Activated CD4-positive, CD25-positive, alpha-beta regulatory T cell treated with anti-CD3 and anti-CD28 coated beads, Interleukin-2, amount 50 U/mL, for 72 hours (primary cell): ENCODE measurements around the gene VWA5A.
"Not testable (repeated sequence)": the region's sequence is repeated elsewhere in the genome, so short reads cannot be mapped to it uniquely, and the experiment has no call there.

ENCODE experiments used
- DNase-seq: peaks from one replicate; pipeline ENCODE4 v3.0.0; 2021

The VWA5A gene

GRCh38 chr11:124093330-124093729, 21.9 kb upstream of the VWA5A start:
- no peak for DNase-seq

- no peak for DNase-seq
These were observed 20.5 kb upstream of the VWA5A start for GRCh38 chr11:124094731-124095130.

DNA sequence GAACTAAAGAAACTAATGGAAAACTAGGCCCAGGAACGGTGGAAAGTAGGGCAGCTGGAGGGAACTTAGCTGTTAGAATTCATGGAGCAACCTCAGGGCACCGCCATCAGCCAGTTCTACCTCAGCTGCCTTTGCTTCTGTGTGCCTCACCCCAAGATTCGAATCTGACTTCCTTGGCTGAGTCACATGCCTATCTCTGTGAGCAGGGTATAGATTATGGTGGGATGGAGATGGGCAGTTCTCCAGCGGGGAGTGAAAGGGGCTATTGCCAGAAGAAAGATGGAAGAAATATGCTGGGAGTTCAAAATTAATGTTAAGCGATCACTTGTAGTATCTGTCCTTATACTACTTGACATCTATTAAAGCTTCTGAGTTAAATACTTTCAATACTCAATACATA, 18.9 kb upstream of the VWA5A start:
- no peak for DNase-seq

DNA sequence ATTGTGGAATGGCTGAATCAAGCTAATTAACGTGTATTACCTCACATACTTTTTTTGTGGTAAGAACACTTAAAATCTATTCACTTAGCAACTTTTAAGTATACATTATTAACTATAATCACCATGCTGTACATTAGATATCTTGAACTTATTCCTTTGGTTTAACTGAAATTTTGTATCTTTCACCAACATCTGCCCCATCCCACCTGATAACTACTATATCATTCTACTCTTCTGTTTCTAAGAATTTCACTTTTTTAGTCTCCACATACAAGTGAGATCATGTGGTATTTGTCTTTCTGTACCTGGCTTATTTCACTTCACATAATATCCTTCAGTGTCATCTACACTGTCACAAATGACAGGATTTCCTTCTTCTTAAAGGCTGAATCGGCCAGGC, 17.1 kb upstream of the VWA5A start:
- no peak for DNase-seq

DNA sequence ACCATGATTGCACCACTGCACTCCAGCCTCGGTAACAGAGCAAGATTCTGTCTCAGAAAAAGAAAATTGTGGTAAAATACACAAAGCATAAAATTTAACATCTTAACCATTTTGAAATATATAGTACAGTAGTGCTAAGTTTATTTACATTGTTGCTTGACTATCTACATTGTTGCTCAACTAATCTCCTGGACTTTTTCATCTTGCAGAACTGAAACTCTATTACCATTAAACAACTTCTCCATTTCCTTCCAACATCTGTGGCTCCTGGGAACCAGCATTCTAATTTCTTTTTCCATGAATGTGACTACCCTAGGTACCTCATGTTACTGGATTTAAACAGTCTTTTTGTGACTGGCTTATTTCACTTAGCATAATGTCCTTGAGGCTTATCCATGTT, 13.5 kb upstream of the VWA5A start:
- no peak for DNase-seq

DNA sequence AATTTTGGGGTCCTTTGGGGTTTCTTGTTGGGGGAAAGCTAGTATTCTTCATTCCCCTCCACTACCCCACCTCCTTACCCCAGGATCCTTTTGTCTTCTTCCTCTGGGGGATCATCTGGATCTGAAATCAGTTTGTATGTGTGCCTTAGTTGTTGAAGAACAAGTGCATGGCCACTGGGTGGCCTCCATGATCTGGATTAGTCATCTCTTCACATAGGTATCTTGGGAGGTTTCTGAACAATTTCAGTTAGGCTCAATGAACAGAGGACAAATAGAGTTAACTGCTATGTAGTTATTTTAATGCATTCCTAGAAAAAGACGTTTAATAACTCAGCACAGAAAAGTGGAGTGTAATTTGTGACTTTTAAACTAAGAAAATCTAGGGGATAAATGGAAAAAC, 7.1 kb upstream of the VWA5A start:
- DNase-seq, result no peak

- DNase-seq, result no peak
These were observed 5.9 kb upstream of the VWA5A start for GRCh38 chr11:124109377-124109776.

- no peak for DNase-seq
These were observed 5.0 kb upstream of the VWA5A start for GRCh38 chr11:124110201-124110600.

- DNase-seq, result no peak
These were observed 1.4 kb upstream of the VWA5A start for GRCh38 chr11:124113890-124114289.

DNA sequence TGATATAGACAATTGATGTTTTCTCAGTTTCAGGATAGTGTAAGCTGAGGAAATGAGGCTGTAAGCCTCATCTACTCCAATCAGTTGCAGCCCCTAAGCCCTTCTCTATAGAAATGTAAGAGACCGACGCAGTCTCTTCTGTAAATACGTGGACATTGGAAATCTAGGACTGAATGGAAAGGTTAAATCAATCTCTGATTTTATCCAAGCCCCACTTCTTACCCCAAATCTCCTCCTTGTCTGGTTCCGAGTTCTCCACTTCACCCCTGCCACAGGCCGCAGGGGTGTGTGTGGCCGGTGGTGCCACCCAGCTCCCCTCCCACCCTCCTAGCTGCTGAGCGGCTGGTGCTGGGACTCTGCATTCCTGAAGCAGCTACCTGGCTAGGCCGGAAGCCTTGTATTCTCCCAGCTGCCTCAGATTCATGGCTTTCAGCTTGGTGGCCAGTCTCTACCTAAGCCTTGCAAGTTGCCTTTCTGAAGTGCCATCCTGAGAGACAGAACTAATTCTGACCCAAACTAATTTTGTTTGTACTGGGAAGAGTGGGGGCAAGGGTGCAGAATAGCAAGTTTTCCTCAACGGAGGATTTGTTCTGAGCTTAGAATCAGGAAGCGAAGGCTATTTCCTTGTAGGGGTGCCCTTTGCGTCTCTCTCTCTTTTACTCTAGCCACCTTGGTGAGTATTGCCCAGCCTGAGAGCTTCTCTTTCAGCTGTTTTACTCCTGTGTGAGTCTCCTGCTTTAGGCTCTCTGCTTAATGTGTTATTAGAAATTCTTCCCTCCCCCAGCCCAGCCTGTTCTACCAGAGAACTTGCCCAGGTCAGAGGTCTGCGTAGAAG, 749 bp downstream of the VWA5A start:
- DNase-seq, result no peak

DNA sequence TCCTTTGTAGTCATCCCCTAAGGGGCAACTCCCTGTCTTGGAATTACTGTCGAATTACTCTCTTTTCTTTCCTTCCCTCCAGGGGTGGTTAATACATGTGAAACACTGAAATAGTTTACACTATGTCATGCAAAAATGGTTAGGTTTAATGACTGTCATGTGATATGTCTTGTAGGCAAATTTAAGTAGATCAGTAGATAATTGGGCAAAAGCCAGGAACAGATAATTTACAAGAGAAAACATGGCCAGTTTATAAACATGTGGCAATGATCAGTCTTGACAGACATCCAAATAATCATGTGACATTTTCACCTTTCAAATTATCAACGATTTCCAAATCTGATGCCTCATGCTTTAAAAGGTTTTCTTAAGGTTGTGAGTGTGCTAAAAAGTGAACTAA, 3.9 kb downstream of the VWA5A start:
- DNase-seq, result no peak

DNA sequence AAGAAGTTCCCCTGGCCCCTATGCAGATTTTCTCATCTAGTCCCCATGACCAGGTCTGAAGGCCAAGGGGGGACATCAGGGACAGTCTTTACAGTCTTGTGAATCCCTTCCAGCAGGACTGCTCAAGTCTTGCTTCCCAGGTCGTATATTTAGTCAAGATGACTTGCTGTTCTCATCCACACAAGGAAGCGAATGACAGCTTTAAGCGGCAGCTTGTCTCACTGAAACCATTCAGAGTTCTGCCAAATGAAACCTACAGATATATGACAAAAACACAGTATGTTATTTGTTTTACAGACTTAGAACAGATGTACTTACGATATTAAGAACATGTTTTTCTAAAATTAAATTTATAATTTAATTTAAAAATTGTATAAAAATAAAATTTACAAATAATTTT, 5.6 kb downstream of the VWA5A start:
- no peak for DNase-seq

GRCh38 chr11:124122123-124122522, 6.9 kb downstream of the VWA5A start:
- no peak for DNase-seq

- no peak for DNase-seq
These were observed 8.4 kb downstream of the VWA5A start for GRCh38 chr11:124123622-124124021.

GRCh38 chr11:124127134-124127533, 11.9 kb downstream of the VWA5A start:
- DNase-seq, result not testable (repeated sequence)

- DNase-seq, result no peak
These were observed 27.8 kb downstream of the VWA5A start for GRCh38 chr11:124143034-124143433.

DNA sequence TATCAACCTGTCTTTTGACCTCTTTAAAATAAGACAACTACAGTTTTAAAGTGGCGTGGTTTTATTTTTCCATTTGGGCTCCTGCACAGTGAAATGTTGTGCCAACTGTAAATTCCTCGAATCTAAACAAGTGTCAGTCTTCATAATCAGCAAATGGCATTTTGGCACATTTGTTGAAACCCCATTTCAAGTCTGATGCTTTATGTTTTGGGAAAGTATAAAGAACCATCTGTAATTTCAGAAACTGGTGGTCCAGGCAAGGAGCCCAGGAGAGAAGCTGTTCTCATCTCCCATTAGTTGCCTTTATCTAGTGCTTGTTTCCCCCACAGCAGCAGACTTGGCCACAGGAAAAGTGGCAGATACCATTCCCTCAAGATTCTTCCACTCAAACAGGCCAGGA, 32.7 kb downstream of the VWA5A start:
- no peak for DNase-seq

GRCh38 chr11:124150684-124151083, 35.4 kb downstream of the VWA5A start:
- no peak for DNase-seq

- no peak for DNase-seq
These were observed 37.6 kb downstream of the VWA5A start for GRCh38 chr11:124152770-124153407.

- no peak for DNase-seq
These were observed 38.6 kb downstream of the VWA5A start for GRCh38 chr11:124153821-124154220.

DNA sequence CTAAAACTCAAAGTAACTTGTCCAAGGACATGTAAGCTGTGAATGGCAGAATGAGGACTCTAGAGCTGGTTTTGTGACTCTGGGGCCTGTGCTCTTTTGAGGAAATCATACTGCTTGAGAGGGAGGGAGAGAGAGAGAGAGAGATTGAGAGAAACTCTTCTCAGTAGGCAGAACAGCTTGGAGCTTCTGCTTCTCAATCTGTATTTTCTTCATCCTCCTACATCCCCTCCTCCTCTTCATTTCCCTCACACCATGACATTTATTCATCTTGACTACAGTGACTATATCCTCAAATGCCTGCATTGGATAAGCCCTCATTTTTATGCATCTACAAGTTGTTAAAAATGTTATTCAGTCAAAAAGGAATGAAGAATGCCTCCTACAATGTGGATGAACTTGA, 44.2 kb downstream of the VWA5A start:
- DNase-seq, result no peak

GRCh38 chr11:124160986-124161385, 45.7 kb downstream of the VWA5A start:
- no peak for DNase-seq

DNA sequence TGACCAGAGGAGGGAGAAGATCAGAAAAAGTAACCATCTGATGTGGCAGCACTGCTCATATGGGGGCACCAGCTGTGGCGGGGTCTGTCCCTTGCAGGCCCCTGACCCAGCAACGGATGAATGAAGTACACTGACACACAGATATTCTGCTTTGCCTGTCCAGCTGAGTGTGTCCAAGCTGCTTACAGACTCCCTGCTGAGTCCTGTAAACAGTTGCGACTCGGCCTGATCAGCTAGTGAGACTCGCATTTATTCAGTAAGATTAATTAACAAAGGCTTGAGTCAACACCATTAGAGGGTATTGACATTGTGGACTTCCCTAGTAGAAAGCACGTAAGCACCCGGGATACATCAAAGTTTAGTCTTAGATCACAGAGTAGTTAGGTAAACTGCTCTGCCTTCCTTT, 52.6 kb downstream of the VWA5A start:
- no peak for DNase-seq

DNA sequence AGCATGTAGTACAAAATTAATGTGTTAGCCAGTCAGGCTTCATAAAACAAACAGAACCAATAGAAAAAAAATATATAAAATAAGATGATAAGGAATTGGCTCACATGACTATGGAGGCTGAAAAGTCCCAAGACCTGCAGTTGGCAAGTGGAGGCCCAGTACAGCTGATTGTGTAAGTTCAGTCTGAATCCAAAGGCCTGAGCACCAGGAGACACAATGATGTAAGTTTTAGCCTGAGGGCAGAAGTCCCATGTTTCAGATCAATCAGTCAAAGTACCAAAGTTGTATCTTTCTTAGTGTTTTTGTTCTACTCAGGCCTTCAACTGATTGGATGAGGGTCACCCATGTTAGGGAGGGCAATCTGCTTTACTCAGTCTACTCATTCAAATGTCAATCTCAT, 53.5 kb downstream of the VWA5A start:
- no peak for DNase-seq

DNA sequence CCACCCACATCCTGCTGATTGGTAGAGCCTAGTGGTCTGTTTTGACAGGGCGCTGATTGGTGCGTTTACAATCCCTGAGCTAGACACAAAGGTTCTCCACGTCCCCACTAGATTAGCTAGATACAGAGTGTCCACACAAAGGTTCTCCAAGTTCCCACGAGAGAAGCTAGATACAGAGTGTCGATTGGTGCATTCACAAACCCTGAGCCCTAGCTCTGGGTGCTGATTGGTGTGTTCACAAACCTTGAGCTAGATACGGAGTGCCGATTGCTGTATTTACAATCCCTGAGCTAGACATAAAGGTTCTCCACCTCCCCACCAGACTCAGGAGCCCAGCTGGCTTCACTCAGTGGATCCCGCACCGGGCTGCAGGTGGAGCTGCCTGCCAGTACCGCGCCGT, 55.1 kb downstream of the VWA5A start:
- DNase-seq, result not testable (repeated sequence)
